ENCODE measurements around the gene ANKS1A.

Gene ANKS1A

DNA sequence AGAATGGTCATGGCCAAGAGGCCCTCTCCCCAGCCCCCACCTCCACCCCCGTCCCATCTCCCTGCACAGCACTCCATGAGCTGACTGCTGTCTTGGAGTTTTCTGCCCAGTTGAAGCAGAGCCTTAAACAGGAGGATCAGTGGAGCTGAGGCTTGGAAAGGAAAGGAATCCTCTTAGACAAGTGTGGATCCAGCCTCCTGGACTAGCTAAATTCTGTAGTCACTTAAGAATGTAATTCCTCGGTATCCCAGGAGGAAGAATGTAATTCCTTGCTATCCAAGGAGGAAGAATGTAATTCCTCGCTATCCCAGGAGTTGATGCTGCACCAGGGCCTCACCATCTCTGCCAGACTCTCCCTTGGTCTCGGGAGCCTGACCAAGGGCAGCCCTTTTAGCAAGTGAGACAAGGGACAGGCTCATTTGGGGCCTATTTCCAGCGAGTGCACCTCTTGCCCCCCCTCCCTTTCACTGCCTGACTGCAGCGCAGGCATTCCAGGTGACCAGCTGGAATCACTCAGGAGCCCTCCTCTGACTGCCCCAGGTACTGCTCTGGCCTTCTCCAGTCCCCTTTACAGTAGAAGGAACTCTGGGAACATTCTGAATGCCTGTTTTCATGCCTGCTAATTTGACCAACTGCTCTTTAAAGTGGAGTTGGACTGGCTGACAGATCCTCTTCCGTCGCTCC, 175.8 kb downstream of the ANKS1A start:
- DNase-seq: no peak

DNA sequence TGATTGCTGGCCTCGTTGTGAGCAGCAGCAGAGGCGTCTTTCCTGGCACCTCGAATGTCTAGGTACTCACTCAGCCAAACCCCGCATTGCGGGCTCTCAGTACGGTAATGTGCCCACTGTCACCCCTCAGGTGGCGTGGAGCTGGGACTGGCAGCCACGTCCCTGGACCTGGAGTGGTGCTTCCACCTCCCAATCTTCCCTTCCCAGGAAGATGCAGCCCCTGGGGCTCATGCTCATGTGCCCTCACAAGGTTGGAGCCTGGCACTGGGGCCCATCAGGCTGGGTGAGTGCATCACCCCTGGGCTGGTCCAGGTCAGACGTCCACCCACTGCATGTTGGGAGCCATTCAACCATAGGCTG, 176.4 kb downstream of the ANKS1A start:
- no peak for DNase-seq

DNA sequence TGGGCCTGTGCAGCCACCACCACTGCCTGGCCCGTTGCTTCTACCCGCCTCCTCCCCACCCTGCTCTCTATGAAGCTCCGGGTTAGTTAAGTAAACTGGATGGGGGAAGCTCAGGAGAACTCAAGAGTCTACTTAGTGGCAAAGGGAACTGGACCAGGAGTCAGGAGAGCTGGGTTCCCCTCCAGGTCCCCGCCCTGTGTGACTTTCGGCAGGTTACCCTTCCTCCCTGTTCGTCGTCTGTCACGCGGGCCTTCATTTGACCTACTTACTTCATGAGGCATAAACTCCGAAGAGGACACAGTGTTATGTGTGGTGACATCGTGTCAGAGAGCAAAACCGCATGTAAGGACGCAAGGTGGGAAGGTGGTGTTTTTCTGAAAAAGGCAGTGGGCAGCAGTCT, 176.8 kb downstream of the ANKS1A start:
- no peak for DNase-seq

DNA sequence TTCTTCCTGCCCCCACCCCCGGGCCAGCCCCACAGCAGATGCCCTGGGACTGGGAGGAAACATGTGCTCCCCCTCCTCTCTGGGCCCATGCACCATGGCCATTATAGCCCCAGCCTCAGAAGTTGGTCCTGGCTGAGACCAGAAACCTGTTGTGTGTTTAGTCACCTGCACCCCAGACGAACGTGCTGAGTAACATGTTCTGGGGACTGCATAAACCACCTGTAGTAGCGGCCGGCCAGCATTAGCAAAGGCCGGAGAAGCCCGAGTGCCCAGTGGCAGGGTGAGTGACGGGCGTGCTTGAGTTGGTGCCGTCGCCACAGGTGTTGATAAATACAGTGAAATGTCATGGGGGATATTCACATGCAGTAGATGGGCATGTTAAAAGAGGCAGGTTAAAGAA, 178.2 kb downstream of the ANKS1A start:
- no peak for DNase-seq

DNA sequence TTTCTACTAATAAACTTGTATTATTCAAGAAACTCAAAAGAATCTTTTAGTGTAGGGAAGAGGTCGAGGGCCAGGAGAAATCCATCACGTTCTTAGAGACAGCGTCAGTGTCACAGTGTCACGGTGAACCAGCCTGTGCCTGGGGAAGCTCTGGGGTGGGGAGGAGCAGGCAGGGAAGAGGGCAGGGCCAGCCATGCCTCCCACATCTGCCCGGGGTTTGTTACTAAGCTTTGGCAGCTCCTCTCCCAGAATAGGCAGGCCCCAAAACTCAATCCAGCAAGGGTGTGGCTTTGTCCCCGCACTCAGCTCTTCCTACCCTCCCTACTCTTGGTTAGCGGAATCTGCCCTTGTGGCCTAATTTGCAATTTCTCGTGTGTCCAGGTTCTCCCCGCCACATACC, 179.2 kb downstream of the ANKS1A start:
- DNase-seq: no peak

DNA sequence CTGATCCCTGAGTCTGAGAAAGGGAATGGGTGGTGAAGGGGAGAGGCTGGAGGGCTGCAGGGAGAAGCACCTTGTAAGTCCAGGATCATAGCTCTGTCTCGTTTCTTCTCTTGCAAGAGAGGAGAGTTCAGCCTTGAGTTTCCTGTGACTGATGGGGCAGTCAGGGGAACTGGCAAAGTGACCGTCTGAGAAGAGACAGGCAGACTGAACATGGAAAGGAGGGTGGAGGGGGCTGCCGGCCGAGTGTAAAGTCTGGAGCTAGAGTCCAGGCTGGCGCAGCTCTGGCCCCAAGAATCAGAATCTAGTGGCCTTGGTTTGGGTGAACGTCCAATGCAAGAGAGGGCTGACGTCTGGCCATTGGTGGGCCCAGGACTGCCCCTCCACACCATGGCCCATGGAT, 179.6 kb downstream of the ANKS1A start:
- no peak for DNase-seq

DNA sequence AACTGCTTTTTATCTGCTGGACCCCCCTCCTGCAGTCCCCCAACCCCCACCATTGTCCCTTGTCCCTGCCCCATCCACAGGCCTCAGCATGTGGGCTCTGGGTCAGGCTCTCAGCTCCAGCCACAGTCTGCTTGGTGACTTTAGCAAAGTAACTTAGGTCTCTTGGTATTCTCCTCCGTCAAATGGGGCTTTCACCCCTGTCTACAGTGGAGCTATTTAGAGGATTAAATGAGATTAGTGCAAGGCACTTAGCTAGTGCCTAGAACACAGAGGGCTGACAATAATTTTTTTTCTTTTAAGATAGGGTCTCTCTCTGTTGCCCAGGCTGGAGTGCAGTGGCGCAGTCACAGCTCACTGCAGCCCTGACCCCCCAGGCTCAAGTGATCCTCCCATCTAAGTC, 180.2 kb downstream of the ANKS1A start:
- no peak for DNase-seq

DNA sequence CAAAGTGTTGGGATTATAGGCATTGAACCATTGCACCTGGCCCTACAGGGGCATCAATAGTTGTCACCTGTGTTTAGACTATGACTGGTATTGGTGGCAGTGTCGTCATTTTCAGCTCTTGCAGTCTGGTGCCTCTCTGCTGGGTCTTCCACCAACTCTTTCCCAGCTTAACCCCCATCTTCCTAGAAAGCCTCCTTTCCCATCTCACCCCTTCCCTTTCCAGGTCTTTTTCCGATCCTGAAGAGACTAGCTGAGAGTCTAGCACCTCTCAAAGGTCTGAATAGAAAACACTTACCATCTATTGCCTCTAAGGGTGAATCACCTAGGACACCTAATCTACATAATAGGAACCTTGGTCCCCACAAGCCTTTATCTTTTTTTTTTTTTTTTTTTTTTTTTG, 181.1 kb downstream of the ANKS1A start:
- no peak for DNase-seq

DNA sequence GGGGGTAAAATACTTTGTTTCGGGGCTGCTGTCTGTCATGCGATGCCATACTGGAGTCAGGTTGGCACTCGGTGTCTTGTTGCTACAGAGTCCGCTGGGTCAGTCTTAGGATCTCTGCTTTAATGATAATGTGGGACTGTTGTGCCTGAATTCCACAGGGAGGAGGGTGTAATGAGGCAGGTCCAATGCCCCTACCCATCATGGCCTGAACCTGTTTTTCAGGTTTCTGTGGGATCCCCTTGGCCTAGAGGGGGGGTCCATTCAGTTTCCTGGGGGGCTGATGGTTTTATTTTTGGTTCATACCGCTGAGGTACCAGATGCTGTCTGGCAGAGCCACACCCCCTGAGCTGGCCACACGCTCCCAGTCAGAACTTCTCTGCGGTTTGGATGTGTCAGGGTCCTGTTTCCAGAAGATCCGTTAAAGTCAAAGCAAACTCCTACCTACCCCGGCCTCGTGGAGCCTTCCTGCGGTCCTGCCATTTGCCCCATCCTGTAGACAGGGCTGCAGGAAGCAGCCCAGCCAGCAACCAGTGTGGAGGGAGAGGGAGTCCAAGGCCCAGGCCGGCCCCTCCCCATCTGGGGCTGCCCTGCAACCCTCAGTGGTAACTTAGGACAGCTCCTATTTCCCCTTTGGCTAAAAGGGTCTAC, 182.4 kb downstream of the ANKS1A start:
- no peak for DNase-seq

DNA sequence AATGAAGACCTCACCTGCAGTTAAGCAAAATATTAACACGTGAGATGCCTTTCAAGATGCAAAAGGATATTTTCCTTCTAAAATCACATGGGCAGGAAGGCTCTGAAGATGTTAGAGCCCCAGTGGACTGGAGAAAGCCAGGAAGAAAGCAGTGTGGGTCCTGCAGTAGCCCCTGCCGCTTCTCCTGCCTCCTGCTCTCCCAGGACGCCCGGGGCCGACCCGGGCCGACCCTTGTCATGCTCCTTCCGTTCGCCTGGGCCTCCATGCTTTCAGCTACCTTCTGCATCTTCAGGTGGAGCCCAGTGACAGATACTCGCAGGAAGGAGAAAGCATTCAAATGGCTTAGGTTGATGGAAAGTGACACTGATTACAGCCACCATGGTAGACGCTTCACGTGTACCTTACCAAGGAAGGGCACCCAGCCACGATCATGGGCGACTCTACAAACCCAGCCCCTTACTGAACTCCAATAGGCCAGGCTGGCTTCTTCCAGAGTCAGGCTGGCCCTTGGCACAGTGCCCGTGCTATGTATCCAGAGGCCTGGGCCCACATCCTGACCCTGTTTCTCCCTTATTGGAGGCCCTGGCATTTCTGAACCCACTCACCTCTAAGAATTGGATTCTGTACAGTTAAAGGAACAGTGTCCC, 183.1 kb downstream of the ANKS1A start:
- DNase-seq: peak in 3 of 56 donors; percentile 19 to 24 (median 23)

DNA sequence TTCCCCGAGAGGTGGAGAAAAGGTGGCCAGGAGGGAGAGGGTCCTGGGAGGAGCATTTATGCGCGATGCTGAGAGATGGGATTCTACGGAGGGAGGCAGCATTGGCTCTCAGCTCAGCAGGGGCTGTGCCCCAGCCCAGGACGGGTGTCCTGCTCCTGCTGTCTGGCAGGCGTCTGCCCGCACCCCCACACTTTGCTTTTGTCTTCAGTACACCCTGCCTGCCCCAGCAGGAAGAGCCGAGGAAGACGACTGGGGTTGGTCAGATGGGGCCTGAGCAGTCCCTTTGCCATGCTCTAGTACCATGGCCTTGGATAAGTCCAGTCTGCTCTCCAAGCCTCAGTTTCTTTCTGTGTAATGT, 183.6 kb downstream of the ANKS1A start:
- no peak for DNase-seq

DNA sequence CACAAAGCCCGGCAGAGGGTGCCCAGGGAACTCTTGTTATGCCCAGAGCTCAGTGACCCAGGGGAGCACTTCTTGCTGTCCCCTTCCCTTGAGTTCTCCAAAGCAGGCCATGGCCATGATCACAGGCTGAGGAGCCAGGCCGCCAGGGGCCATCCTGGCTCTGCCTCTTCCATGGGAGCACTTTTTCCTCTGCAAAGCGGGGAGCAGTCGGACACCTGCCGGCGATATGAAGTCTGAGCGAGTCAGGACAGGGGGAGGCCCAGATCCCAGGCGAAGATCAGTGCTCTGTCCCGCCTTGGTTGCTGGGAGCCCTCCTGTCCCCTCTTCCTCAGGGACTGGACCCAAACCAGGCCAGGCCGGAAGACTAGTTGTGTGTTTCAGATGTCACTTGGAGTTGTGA, 184.2 kb downstream of the ANKS1A start:
- no peak for DNase-seq

DNA sequence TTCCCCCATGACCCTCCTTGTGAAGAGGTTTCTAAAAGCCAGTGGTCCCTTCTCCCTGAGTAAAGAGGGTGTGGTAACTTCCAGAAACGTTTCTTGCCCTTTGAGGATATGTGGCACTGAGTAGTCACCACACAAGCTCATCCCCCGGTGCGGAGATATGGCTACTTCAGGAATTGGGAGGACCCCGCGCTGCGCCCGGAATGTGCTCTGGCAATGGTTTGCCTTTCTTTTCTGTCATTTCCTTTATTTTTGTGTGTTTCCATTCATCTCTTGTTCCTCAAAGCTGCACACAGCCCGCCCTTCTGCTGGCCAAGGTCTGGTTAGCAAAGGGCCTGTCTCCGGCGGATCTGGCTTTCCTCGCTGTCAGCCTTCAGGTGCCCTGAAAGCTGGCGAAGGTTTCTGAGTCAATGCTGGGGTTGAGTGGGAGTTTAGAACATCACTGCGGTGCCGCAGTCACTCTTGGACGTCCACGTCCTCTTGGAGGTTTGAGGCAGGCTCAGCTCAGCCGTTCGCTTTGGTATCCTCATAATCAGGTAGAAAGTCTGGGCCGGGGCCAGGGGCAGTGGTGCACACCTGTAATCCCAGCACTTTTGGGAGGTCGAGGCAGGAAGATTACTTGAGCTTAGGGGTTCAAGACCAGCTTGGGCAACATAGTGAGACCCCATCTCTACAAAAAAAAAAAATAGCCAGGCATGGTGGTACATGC, 184.9 kb downstream of the ANKS1A start:
- no peak for DNase-seq

DNA sequence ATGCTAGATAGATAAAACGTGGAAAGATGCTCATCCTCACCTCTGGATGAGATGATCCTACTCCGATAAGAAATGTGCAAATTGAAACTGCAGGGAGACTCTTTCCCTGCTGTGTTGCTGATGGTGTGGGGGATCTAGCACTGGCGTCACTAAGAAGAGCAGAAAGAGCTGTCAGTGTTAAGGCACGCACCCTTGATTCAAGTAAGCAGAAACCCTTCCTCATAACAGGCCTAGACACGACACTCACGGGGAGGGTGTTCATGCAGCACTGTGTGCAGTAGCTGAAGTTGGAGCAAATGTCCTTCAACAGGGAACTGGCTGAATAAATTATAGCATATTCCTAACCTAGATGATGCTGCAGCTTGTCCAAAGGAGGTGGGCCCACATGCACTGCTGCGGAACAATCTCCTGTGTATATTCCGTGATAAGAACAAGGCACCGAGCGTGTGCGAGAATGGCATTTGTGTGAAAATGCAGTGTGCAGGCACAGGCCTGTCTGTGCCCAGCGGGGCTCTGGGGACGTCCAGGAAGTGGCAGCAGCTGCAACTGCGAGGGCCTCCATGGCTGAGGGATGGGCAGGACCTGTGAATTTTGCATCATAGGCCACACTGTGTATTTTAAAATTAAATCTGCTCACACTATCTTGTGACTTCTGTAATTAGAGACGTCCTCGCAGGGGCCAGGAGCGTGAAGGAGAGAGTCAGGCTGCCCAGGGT, 188.1 kb downstream of the ANKS1A start:
- DNase-seq: no peak

DNA sequence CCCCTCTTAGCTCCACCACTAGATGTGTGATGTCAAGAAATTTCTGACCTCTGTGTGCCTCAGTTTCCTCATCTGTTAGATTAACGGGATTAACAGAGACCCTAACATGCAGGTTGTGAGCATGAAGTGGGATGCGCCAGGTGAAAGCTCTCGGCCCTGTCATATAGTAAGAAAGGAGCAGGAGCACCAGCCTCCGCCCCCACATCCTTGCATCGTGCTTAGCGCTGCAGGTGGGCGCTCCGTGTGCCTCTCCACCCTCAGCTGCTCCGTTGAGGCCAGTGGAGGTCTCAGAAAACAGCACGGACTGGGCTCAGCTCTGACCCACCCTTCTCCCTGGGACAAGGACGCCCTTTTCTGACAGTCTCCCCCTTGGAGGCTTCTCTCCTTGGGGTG, 188.7 kb downstream of the ANKS1A start:
- no peak for DNase-seq

DNA sequence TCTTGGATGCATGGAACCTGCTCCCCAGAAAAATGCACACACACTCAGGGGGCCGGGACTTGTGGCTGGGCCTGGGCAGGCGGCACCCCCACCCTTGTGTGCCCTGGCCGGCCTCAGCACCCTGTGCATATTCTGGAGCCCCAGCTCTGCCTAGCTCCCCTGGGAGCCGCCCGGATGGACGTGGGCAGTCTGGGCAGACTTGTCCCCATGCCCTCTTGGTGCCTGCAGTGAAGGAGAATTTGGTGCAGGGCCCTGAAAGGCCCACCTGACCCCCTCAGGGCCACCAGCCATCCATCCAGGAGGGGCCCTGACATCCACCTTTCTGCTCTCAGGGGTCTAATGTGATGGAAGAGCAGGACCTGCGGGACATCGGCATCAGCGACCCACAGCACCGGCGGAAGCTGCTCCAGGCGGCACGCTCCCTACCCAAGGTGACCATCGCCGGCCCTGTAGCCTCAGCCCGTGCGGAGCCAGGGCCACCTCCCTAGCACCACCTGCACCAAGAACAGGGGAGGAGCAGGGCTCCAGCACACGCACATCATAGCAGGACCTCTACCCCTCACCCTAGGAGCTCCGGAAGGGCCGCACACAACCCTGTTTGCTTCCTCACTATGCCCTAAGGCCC, 189.3 kb downstream of the ANKS1A start:
- no peak for DNase-seq

DNA sequence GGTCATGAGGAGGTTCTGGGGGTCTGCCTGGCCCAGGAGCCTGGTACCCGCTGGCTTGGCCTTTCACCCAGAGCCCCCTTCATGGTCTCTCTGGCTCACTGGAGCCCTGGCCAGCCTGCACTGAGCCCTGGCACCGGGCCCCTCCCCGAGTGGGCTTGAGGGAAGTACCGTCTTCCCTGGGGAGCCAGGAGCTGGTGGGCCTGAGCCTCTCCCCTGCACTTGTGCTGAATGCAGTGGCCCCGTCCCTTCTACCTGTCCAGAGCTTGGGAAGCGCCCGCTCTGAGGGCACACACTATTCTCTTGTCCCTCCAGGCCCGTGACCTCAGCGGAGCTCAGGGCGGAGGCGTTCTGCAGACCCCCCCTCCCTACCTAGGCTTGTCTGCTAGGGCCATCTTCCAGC, 189.8 kb downstream of the ANKS1A start:
- DNase-seq: no peak

DNA sequence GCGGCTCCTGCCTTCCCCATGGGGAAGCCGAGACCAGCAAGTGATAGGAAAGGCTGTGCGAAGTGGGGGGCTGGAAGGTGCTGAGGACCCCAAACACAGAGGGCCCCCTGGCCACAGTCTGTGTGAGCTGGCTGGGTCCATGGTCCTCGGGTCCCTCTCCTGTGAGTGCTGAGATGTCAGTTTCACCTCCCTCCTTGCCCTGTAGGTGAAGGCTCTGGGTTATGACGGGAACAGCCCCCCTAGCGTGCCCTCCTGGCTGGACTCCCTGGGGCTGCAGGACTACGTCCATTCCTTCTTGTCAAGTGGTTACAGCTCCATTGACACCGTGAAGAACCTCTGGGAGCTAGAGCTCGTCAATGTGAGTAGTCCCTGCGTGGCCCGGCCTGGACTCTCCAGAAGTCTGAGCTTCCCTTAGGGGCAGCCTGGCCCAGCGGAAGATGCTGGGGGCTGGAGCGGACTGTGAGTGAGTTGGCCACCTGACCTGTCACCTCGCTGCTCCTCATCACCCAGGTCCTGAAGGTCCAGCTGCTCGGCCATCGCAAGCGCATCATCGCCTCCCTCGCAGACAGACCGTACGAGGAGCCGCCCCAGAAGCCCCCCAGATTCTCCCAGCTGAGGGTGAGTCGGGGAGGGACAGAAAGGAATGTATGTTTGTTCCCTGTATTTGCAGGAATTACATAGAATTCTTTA, 190.4 kb downstream of the ANKS1A start:
- no peak for DNase-seq

DNA sequence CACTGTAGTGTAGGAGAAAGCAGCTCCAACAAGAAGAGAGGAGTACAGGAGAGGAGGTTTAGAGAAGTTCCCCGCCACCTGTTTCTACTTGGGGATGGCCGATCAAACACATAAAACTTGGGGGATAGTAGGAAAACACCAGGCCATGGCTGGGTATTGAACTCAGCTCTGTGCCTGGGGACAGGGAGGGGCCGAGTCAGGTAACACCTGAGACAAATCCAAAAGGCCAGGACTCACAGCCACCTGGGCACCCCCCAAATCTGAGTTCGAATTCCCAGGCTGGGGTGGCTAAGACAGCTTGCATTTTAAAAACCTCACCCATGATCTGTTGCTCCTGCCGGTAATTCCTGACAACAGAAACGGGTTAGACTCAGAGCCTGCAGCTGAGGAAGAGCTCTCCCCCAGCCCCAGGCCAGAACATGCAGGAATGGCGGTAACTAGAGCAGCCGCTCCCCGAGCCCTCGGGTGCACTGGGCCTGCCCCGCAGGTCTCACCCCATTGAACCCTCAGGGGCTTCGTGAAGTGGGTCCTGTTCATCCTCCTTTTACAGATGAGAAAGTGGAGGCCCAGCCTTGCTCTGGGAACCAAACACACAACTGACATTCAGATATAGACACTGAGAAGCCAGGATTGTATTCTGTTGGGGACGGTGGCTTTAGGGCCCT, 191.1 kb downstream of the ANKS1A start:
- DNase-seq: no peak

DNA sequence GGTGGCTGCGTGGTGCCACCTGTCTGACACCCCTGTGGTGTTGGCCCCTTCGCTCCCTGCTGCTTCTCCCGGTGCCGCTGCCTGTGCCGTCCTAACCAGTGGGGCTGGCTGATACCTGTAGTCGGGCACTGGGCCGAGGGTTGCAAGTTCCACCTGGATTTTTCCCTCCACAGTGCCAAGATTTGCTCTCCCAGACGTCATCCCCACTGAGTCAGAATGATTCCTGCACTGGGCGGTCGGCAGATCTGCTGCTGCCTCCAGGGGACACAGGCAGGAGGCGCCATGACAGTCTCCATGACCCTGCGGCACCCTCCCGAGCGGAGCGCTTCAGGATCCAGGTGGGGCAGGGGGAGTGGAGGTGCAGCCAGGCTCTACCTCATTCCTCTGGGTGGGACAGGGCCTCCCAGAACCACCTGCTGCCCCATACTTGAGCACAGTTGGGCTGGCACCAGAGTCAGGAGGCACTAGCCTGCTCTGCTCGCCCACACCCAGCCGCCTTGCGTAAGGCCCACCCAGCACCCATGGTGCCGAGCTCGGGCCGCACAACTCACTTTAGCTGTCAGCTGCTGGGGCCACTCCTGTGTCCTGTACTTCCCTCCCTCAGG, 191.9 kb downstream of the ANKS1A start:
- no peak for DNase-seq
